Retina (tissue), 1 donor: ENCODE results near the gene IL17D.
"Not testable (repeated sequence)": the region's sequence is repeated elsewhere in the genome, so short reads cannot be mapped to it uniquely, and the experiment has no call there.

Experiments used
- DNase-seq: peaks from one replicate; pipeline ENCODE4 v3.0.0-alpha.2; 2016

IL17D gene

DNA sequence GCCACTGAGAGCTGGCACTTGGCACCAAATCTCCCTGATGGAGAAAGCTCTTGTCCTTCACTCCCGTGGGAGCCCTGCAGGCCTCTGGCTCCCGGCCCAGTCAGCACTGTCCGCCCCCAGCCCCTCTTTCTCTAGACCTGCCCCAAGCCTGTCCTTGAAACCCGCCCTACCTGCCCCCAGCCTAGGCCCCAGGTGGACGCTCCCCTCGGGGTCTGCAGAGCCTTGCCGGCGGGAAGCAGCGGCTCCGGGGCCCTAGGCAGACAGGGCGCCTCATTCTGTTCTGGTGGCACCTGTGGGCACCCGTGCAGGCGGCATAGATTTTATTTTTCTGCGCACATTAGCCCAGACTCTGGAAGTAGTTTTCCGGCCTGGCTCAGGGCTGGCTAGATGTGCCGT is 17.6 kb downstream of the IL17D start:
- DNase-seq: no peak

DNA sequence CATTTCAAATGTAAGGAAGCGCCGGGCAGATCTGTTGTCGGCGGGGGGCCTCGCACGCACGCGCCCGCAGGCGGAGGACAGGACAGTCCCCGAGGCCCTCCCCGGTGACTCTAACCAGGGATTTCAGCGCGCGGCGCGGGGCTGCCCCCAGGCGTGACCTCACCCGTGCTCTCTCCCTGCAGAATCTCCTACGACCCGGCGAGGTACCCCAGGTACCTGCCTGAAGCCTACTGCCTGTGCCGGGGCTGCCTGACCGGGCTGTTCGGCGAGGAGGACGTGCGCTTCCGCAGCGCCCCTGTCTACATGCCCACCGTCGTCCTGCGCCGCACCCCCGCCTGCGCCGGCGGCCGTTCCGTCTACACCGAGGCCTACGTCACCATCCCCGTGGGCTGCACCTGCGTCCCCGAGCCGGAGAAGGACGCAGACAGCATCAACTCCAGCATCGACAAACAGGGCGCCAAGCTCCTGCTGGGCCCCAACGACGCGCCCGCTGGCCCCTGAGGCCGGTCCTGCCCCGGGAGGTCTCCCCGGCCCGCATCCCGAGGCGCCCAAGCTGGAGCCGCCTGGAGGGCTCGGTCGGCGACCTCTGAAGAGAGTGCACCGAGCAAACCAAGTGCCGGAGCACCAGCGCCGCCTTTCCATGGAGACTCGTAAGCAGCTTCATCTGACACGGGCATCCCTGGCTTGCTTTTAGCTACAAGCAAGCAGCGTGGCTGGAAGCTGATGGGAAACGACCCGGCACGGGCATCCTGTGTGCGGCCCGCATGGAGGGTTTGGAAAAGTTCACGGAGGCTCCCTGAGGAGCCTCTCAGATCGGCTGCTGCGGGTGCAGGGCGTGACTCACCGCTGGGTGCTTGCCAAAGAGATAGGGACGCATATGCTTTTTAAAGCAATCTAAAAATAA is 18.2 kb downstream of the IL17D start:
- DNase-seq: peak; percentile 89

DNA sequence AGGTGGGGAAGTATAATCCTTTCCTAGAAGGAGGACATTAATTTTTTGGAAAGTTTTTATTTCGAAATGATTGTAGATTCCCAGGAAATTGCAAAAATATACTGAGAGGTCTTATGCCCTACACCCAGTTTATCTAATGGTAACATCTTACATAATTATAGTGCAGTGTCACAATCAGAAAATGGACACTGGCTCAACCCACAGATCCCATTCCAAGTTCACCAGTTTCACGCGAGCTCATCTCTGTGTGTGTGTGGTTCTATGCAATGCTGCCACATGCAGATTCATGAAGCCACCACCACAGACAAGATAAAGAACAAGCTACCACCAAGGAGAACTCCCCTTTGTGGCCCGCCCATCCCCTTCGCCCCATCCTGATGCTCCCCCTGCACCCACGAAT is 24.4 kb downstream of the IL17D start:
- no peak for DNase-seq

DNA sequence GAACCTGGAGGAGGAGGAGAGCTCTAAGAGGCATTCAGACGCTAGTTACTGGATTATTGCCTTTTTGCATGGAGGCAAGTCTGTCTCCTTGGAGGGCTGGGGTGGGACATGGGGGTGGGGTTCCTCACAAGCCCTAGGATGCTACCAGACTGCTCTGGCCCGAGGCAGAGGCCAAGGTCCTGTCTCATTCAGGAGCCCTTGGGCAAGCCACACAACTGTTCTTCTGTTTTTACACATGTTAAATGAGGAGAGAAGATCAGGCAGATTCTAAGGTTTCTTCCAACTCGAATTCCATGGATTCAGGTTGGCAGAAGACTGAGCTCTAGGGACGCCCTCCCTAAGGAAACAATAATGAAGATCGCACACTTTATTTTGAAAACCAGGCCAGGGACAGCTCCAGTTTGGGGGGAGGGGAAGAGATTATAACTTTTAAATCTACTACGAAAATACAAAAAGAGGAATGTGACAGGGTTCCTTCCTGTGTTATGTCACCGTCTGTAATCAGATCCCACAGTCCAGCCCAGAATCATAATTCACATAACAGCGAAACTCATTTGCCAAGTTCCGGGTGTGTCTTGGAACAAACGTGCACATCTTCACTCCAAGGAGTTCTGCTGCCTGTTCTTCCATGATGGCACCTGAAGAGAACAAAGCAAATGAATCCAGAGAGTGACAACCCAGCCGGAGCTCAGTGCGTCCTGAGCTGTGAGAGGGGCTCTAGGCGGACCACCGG is 25.2 kb downstream of the IL17D start:
- no peak for DNase-seq

DNA sequence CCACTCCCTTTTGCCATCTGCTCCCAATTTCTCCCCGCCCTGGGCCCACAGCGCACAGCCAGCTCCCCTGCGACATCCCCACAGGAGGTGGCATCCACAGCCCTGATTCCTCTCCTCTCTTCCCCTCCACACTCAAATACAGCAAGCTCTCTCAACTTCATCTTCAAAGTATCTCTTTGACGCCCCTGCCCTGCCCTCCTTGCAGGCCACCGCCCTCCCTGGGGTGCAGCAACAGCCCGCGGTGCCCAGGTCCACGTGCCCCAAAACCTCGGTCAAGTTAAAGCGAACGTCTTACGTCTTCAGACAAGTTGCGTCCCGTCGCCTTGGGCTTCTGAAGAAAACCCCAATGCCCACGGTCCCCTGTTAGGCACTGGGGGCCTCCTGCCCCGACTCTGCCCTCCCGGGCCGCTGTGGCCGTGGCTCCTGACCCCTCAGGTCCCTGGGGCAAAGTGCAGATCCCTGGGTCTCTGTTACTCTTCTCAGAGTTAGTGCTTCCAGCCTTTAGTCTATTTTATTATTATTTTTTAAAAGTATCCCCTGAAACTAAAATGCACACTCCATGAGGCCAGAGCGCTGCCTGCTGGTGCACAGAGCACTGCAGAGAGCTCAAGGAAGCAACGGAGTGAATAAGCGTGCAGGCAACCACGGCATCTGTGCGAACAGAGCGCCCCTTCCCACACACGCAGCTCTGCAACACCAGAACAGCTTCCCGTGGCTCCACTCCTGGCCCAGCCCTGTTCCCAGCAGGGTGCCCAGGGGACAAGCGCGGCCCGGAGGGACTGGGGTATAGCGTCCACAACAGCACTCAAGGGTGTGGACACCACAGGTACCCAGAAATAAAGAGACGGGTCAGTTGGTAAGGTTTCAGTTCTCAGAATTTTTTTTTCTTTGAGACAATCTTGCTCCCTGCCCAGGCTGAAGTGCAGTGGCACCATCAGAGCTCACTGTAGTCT is 26.4 kb downstream of the IL17D start:
- DNase-seq: no peak

DNA sequence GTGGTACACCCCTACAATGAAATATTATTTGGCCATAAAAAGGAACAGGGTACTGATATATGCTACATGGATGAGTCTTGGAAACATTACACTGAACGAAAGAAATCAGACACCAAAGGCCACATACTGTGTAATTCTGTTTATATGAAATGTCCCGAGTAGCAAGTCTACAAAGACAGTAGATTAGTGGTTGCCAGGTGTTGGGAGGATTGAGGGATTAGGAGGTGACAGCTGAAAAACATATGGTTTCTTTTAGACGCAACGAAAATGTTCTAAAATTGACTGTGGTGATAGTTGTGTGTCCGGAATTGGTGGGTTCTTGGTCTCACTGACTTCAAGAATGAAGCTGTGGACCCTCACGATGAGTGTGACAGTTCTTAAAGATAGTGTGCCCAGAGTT is 35.1 kb downstream of the IL17D start:
- no peak for DNase-seq

DNA sequence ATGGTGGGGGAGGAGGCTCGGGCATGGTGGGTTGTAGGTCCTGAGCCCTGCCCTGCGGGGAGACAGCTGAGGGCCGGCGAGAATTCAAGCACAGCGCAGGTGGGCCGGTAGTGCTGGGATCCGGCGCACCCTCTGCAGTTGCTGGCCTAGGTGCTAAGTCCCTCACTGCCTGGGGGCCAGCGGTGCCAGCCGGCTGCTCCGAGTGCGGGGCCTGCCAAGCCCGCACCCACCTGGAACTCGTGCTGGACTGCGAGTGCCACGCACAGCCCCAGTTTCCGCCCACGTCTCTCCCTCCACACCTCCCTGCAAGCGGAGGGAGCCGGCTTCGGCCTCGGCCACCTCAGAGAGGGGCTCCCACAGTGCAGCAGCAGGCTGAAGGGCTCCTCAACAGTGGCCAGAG is 36.5 kb downstream of the IL17D start:
- DNase-seq: no peak

DNA sequence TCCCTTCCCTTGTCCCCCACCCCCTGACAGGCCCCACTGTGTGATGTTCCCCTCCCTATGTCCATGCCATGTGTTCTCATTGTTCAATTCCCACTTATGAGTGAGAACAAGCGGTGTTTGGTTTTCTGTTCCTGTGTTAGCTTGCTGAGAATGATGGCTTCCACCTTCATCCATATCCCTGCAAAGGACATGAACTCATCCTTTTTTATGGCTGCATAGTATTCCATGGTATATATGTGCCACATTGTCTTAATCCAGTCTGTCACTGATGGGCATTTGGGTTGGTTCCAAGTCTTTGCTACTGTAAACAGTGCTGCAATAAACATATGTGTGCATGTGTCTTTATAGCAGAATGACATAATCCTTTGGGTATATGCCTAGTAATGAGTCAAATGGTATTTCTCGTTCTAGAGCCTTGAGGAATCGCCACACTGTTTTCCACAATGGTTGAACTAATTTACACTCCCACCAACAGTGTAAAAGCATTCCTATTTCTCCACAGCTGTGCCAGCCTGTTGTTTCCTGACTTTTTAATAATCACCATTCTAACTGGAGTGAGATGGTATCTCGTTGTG is 40.4 kb downstream of the IL17D start:
- not testable (repeated sequence) for DNase-seq

DNA sequence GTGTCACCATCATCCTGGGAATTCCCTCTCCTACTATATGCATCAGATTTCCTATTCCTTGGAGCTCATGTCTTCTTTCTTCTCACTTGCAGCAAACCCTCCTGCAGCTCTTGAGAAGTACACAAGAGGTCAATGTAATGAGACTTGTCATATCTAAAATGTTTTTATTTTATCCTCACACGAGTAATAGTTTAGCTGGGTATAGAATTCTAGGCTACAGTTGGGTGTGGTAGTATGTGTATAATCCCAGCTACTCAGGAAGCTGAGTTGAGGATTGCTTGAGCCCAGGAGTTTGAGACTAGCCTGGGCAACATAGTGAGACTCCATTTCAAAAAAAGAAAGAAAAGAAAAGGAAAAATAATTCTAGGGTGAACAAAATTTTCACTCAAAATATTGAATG is 45.9 kb downstream of the IL17D start:
- no peak for DNase-seq

DNA sequence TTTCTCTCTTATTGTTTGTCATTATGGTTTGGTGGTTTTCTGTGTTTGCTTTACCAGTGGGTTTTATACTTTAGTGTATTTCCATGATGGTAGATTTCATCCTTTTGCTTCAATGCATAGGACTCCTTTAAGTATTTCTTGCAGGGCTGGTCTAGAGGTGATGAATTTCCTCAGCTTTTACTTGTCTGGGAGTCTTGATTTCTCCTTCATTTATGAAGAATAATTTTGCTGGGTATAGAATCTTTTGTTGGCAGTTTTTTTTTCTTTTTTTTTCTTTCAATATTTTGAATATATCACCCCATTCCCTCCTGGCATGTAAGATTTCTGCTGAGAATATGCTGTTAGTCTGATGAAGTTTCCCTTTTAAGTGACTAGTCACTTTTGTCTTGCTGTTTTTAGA is 50.5 kb downstream of the IL17D start:
- DNase-seq: no peak

DNA sequence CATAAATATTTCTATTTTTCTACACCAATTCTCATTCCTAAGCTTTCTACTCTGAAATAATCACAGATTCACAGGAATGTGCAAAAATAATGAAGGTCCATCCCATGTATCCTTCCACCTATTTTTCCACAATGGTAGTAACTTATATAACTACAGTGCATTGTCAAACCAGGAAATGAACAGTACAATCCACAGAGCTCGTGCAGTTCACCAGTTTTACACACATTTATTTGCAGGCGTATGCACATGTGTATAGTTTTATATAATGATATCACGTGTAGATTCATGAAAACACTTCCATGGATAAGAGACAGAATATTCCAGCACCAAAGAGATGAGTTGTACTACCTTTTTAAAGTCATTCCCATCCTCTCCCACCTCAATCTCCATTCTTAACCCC is 57.4 kb downstream of the IL17D start:
- DNase-seq: no peak

DNA sequence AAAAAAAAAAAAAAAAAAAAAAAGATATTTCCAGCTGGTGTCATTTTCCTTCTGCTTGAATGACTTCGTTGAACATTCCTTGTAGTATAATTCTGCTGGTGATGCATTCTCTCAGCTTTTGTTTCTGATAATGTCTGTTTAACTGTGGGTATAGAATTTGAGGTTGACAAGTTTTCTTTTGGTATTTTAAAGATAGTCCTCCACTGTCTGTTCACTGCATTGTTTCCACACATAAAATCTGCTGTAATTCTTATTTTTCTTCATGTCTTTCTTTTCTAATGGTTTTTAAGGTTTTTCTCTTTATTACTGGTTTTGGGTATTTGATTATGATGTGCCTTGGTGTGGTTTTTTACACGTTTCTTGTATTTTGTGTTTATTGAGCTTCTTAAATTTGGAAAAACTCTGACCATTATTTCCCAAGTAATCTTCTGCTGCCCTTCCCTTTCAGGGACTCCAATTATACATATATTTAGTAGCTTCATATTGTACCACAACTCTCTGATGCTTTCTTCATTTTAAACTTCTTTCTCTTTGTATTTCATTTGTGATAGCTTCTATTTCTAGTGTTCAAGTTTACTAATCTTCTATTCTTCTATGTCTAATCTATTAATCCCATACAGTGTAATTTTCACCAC is 63.9 kb downstream of the IL17D start:
- DNase-seq: no peak

DNA sequence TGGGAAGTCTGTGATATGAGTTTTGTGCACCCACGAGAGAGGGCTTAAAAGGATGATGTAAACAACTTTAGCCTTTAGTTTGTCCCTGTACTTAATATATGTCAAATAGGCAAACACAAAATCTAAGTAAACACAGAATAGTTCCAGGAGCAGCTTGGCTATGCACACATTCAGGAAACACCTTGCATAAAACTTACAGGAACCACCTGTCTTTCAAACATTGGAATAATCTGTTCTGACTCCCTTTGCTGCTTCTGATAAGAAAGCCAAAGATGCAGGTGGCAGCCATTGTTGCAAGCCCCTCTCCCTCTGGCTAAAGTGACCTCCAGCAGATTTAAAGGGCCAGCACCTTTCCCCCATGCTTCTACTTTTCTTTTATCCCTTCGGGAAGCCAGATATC is 65.6 kb downstream of the IL17D start:
- DNase-seq: no peak

DNA sequence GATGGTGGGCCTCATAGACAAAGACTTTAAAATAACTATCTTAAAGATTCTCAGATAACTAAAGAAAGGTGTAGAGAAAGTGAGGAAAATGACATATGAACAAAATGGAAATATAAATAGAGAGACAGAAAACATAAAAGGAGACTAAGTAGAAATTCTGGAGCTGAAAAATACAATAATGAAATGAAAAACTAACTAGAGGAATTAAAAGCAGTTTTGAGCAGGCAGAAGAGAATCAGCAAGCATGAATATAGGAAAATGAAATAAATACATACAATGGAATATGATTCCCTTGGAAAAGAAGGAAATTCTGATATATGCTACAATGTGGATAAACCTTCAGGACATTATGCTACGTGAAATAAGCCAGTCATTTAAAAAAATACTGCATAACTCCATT is 66.3 kb downstream of the IL17D start:
- DNase-seq: no peak
